Smooth muscle cell (in vitro differentiated cells): Measurements from ENCODE around the gene OPRD1. TPM values are rescaled to one million over a fixed set of nuclear protein-coding genes. Genes with fewer than 3 reads are reported as not detected.

ENCODE experiments used
- DNase-seq: peaks from one replicate; lab custom pipeline; 2025; ENCODE audit not compliant: unreplicated experiment; lab: John Stamatoyannopoulos, UW
- H2AFZ ChIP-seq: fragments of 200-600 bp; sonication (generic); 2 replicates; pipeline ENCODE4 v1.6.0; 2016; ENCODE audit warnings: antibody characterized with exemption, low read depth, mild to moderate bottlenecking
- H3F3A ChIP-seq: fragments of 200-600 bp; sonication (generic); 2 replicates; pipeline ENCODE4 v1.6.0; 2017; ENCODE audit warnings: antibody characterized with exemption, low read depth
- H3K27ac ChIP-seq: fragments of 200-600 bp; sonication (generic); 2 replicates; pipeline ENCODE4 v1.5.1; 2016; ENCODE audit warnings: low read depth, mild to moderate bottlenecking
- H3K27me3 ChIP-seq: fragments of 200-600 bp; sonication (generic); 2 replicates; pipeline ENCODE4 v1.6.1; 2016; ENCODE audit warnings: low read depth, mild to moderate bottlenecking
- H3K36me3 ChIP-seq: fragments of 200-600 bp; sonication (generic); 2 replicates; pipeline ENCODE4 v1.5.1; 2016; ENCODE audit warnings: low read depth
- H3K4me1 ChIP-seq: fragments of 200-600 bp; sonication (generic); 2 replicates; pipeline ENCODE4 v1.5.1; 2016; ENCODE audit warnings: low read depth
- H3K4me2 ChIP-seq: fragments of 200-600 bp; sonication (generic); 2 replicates; pipeline ENCODE4 v1.6.0; 2016; ENCODE audit warnings: mild to moderate bottlenecking
- H3K4me3 ChIP-seq: fragments of 200-600 bp; sonication (generic); 2 replicates; pipeline ENCODE4 v1.5.1; 2016; ENCODE audit warnings: mild to moderate bottlenecking
- H3K79me2 ChIP-seq: fragments of 200-600 bp; sonication (generic); 2 replicates; pipeline ENCODE4 v1.6.0; 2016; ENCODE audit warnings: low read depth, mild to moderate bottlenecking
- H3K9ac ChIP-seq: fragments of 200-600 bp; sonication (generic); 2 replicates; pipeline ENCODE4 v1.6.0; 2016; ENCODE audit warnings: low read depth
- H3K9me3 ChIP-seq: fragments of 200-600 bp; sonication (generic); replicated peaks from 2 replicates; pipeline ENCODE4 v1.5.1; 2016; ENCODE audit warnings: low read depth
- H4K20me1 ChIP-seq: fragments of 200-600 bp; sonication (generic); 2 replicates; pipeline ENCODE4 v1.6.0; 2016; ENCODE audit warnings: low read depth
- WGBS: methylation state at CpG from one replicate; pipeline ENCODE4 v1.1.7; 2016; ENCODE audit warnings: low lambda C conversion rate; 5-methylcytosine and 5-hydroxymethylcytosine counted together
- polyA plus RNA-seq: library from polyadenylated mRNA; unstranded; fragments of >200 nt; fragmentation: Nextera tagmentation; extraction: Ambion mirVana; gene quantifications from 2 replicates; pipeline ENCODE4 v1.2.1, GENCODE V29; 2016
- total RNA-seq: library from RNA; depleted of rRNA; stranded (reverse); fragments of >200 nt; gene quantifications from 2 replicates; pipeline ENCODE4 v1.2.3, GENCODE V29; 2014
- TF ChIP-seq, protein P1 (sequence below): fragments of 200-600 bp; sonication (generic); IDR thresholded peaks from 2 replicates; pipeline ENCODE4 v1.5.1; 2017; ENCODE audit warnings: borderline replicate concordance, mild to moderate bottlenecking, antibody characterized with exemption; ENCODE audit not compliant: insufficient read depth, poor library complexity, severe bottlenecking

The OPRD1 gene
- total and polyA plus RNA-seq, 2 experiments from 2014 or later, result 0.90 to 1.5 TPM

DNA sequence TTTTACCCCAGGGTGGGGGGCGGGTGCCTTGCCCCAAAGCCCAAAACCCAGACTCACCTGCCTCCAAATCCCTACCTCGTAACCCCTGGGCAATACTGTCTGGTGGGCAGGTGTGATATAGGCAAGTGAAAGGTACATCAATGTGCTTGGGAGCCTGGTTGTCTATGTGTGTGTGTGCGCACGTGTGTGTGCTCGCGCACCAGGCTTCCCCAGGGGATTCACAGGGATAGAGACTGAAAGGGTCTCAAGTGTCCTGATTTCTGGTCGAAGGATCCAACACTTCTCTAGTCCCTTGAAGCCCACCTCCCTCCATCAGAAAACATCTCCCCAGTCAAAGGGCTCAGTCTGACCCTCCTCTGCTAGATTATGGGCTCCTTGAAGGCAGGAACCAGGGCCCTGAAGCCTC, 73.5 kb downstream of the OPRD1 start:
- peaks cover 18% of the 10 kb centered on the region for H3K4me1 ChIP-seq
- peaks cover 3% of the 10 kb centered on the region for H3K79me2 ChIP-seq
- H4K20me1 ChIP-seq, result no peaks in the 10 kb centered on the region
- H3K9ac ChIP-seq, result no peak overlapping the region
- H3K4me2 ChIP-seq, result no peak overlapping the region
- no peaks in the 10 kb centered on the region for H3K27me3 ChIP-seq
- no peak overlapping the region for H3K4me3 ChIP-seq
- 83% methylated on average over 7 of the region's 7 CpGs for whole genome bisulfite sequencing
- no peak overlapping the region for H2AFZ ChIP-seq
- H3K36me3 ChIP-seq, result no peaks in the 10 kb centered on the region
- no peaks in the 10 kb centered on the region for H3K9me3 ChIP-seq
- TF ChIP-seq, protein P1, sequence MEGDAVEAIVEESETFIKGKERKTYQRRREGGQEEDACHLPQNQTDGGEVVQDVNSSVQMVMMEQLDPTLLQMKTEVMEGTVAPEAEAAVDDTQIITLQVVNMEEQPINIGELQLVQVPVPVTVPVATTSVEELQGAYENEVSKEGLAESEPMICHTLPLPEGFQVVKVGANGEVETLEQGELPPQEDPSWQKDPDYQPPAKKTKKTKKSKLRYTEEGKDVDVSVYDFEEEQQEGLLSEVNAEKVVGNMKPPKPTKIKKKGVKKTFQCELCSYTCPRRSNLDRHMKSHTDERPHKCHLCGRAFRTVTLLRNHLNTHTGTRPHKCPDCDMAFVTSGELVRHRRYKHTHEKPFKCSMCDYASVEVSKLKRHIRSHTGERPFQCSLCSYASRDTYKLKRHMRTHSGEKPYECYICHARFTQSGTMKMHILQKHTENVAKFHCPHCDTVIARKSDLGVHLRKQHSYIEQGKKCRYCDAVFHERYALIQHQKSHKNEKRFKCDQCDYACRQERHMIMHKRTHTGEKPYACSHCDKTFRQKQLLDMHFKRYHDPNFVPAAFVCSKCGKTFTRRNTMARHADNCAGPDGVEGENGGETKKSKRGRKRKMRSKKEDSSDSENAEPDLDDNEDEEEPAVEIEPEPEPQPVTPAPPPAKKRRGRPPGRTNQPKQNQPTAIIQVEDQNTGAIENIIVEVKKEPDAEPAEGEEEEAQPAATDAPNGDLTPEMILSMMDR, result no peak
- DNase-seq, result no peak
- peak overlapping the region; percentile 57 for H3K27ac ChIP-seq
- H3F3A ChIP-seq, result peaks cover 15% of the 10 kb centered on the region

DNA sequence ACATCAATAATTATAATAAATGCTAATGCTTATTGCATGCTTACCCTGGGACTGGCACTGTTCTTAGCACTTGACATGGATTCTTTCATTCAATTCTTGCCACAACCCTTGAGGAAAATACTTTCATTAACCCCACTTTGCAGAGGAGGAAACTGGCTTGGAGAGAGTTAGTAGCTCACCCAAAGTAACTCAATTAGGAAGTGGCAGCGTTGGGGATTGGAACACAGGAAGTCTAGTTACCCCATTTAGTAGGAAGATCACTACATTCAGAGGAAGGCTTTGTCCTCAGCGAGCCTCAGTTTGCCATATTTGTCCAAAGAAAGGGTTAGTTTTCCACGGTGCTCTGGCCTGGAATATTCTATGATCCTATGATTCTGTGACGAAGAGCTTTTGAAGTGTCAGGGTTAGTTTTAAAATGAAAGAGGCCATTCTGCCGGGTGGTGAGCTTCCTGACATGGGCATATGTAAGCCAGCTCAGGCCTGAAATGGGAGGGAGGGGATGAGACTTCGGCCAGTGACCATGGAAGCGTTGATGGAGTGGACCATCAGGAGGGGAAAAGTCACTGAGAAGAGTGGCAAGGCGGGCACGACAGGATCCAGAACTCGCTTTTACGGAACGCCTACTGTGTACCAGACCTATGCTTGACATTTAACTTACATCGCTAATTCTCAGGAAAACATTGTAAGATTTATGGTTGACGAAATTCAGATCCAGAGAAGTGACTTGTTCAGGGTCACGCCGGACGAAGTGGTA, 74.2 kb downstream of the OPRD1 start:
- H3K27ac ChIP-seq, result peak overlapping the region; percentile 57
- H3K36me3 ChIP-seq, result no peaks in the 10 kb centered on the region
- no peaks in the 10 kb centered on the region for H3K9me3 ChIP-seq
- TF ChIP-seq, protein P1, result no peak
- H3K79me2 ChIP-seq, result peaks cover 3% of the 10 kb centered on the region
- H3F3A ChIP-seq, result peaks cover 15% of the 10 kb centered on the region
- peak overlapping the region; percentile 99 for H2AFZ ChIP-seq
- H3K4me3 ChIP-seq, result peak overlapping the region; percentile 97
- H3K4me1 ChIP-seq, result peaks cover 18% of the 10 kb centered on the region
- H4K20me1 ChIP-seq, result no peaks in the 10 kb centered on the region
- DNase-seq, result no peak
- H3K4me2 ChIP-seq, result peak overlapping the region; percentile 100
- WGBS, result 73% methylated on average over 17 of the region's 17 CpGs
- H3K9ac ChIP-seq, result peak overlapping the region; percentile 77
- no peaks in the 10 kb centered on the region for H3K27me3 ChIP-seq

DNA sequence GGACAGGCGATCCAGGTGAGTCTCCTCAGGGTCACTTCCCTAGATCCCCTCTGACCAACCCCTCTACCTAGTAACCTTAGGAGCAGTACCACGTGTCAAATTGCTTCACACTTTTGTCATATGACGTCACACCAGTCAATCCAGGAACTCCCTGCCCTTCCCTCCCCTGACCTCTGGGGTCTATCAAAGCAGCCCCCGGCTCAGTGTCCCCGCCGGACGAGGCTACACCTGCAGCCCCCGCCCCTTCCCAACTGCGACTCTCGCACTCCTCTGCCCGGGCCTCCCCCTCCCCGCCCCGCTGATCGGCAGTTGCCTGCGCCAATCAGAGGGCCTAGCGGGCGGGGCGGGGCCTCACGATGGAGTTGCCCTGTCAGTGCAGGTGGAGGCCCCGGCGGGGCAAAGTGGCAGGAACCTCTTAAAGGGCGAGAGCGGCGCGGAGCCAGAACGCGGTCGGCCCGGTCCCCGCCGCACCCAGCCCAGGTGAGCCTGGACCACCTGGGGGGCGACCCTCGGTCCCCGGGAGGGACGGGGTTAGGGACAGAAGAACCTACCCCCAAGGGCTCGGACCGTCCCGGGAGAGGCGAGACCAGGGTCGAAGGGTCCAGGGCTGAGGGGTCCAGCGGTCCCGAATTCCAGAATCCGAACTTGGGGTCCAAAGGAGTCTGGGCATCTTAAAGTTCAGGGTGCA, 74.9 kb downstream of the OPRD1 start:
- peak overlapping the region; percentile 77 for H3K9ac ChIP-seq
- peaks cover 18% of the 10 kb centered on the region for H3K4me1 ChIP-seq
- no peaks in the 10 kb centered on the region for H3K27me3 ChIP-seq
- no peaks in the 10 kb centered on the region for H3K9me3 ChIP-seq
- H3K4me3 ChIP-seq, result peak overlapping the region; percentile 97
- TF ChIP-seq, protein P1, result no peak
- no peak overlapping the region for H3K27ac ChIP-seq
- H3K79me2 ChIP-seq, result peaks cover 3% of the 10 kb centered on the region
- peaks cover 15% of the 10 kb centered on the region for H3F3A ChIP-seq
- H2AFZ ChIP-seq, result peak overlapping the region; percentile 99
- 4% methylated on average over 15 of the region's 43 CpGs for WGBS
- no peaks in the 10 kb centered on the region for H3K36me3 ChIP-seq
- H3K4me2 ChIP-seq, result peak overlapping the region; percentile 100
- DNase-seq, result peak; percentile 39
- H4K20me1 ChIP-seq, result no peaks in the 10 kb centered on the region
